DOHH2 (cell line): ENCODE data around the gene GNL1.

Source experiments
- EZH2phosphoT487 ChIP-seq: fragments of 200-600 bp; sonication (generic); IDR thresholded peaks from 2 replicates; pipeline ENCODE4 v1.6.1; 2017; ENCODE audit warnings: borderline replicate concordance, mild to moderate bottlenecking, antibody characterized with exemption, low read length, moderate library complexity, mixed read lengths
- TF ChIP-seq, protein P1 (sequence below): fragments of 200-600 bp; sonication (generic); IDR thresholded peaks from one replicate; pipeline ENCODE4 v1.5.1; 2014; ENCODE audit warnings: antibody characterized with exemption, mild to moderate bottlenecking, low read depth, low read length; ENCODE audit not compliant: poor library complexity, severe bottlenecking

DNA sequence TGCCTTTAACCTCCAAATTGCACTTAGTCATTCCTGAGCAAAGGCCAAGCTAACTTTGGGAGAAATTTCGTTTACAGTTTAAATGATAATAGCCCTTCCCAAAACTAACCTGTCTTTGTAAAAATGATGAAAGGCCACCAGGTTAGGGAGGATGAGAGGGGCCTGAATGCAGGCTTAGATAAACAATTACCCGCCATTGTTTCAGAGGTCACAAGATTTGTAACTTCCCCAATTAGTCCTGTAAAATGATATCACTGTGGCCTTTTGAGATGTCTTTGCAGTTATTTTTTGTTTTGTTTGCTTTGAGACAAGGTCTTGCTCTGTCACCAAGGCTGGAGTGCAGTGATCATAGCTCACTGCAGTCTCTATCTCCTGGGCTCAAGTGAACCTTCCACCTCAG, 26.3 kb downstream of the GNL1 start:
- TF ChIP-seq, protein P1, sequence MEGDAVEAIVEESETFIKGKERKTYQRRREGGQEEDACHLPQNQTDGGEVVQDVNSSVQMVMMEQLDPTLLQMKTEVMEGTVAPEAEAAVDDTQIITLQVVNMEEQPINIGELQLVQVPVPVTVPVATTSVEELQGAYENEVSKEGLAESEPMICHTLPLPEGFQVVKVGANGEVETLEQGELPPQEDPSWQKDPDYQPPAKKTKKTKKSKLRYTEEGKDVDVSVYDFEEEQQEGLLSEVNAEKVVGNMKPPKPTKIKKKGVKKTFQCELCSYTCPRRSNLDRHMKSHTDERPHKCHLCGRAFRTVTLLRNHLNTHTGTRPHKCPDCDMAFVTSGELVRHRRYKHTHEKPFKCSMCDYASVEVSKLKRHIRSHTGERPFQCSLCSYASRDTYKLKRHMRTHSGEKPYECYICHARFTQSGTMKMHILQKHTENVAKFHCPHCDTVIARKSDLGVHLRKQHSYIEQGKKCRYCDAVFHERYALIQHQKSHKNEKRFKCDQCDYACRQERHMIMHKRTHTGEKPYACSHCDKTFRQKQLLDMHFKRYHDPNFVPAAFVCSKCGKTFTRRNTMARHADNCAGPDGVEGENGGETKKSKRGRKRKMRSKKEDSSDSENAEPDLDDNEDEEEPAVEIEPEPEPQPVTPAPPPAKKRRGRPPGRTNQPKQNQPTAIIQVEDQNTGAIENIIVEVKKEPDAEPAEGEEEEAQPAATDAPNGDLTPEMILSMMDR = no peak
- no peak for TF ChIP-seq EZH2phosphoT487
